ENCODE measurements around the gene ZNF598.

DNA sequence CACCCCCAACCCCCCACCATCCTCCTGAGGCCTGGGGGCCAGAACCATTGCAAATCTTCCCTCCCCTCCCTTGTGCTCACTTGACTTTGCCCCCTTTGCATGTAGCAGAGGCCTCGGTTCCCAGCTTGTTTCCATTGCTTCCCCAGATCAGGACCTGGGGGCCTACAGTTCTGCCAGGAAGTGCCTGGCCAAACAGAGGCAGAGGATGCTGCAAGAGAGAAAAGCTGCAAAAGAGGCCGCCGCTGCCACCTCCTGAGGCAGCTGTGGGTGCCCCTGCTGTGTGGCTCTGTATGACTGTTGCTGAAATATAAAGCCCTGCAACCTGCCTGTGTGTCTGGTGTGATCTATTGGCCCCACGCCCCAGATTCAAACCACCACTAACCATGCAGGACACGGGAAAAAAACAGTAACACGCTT, 48.0 kb downstream of the ZNF598 start:
- TF ChIP-seq, protein P1, sequence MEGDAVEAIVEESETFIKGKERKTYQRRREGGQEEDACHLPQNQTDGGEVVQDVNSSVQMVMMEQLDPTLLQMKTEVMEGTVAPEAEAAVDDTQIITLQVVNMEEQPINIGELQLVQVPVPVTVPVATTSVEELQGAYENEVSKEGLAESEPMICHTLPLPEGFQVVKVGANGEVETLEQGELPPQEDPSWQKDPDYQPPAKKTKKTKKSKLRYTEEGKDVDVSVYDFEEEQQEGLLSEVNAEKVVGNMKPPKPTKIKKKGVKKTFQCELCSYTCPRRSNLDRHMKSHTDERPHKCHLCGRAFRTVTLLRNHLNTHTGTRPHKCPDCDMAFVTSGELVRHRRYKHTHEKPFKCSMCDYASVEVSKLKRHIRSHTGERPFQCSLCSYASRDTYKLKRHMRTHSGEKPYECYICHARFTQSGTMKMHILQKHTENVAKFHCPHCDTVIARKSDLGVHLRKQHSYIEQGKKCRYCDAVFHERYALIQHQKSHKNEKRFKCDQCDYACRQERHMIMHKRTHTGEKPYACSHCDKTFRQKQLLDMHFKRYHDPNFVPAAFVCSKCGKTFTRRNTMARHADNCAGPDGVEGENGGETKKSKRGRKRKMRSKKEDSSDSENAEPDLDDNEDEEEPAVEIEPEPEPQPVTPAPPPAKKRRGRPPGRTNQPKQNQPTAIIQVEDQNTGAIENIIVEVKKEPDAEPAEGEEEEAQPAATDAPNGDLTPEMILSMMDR (IDR thresholded peaks at IDR 0.05; ENCODE audit: insufficient read depth, low read length, poor library complexity, severe bottlenecking): no peak
- no peak for TF ChIP-seq EZH2phosphoT487 (conservative IDR thresholded peaks at IDR 0.05; ENCODE audit: low read length)

All from SU-DHL-6 (cell line).